Ascending aorta (tissue), 2 donors: Measurements from ENCODE around the gene TCEA2. TPM values are rescaled to one million over a fixed set of nuclear protein-coding genes. Genes with fewer than 3 reads are reported as not detected.

Source experiments
- DNase-seq, 2 donors: peaks; one replicate each; pipeline ENCODE4 v3.0.0-alpha.2; 2019; ENCODE audit warnings: low spot score in 2 of 2
- H3K27ac ChIP-seq, 2 donors: fragments of 200-600 bp; sonication (generic); one replicate each; pipeline ENCODE4 v1.5.1; 2016 to 2017; ENCODE audit warnings: mild to moderate bottlenecking in 1 of 2
- H3K27me3 ChIP-seq: fragments of 200-600 bp; sonication (generic); one replicate; pipeline ENCODE4 v1.5.1; 2017
- H3K36me3 ChIP-seq, 2 donors: fragments of 200-600 bp; sonication (generic); one replicate each; pipeline ENCODE4 v1.5.1; 2016
- H3K4me1 ChIP-seq, 2 donors: fragments of 200-600 bp; sonication (generic); one replicate each; pipeline ENCODE4 v1.5.1; 2016 to 2017; ENCODE audit warnings: mild to moderate bottlenecking in 1 of 2
- H3K4me3 ChIP-seq, 2 donors: fragments of 200-600 bp; sonication (generic); one replicate each; pipeline ENCODE4 v1.5.1; 2016 to 2017; ENCODE audit warnings: mild to moderate bottlenecking in 1 of 2
- H3K9me3 ChIP-seq, 2 donors: fragments of 200-600 bp; sonication (generic); one replicate each; pipeline ENCODE4 v1.5.1; 2016
- CTCF ChIP-seq, 3 experiments: fragments of 200-600 bp in 2 of 3; fragments of 450-650 bp in 1 of 3; sonication (generic) in 2 of 3; IDR thresholded peaks; one replicate each; pipeline ENCODE4 v1.5.1; 2016 to 2019; ENCODE audit warnings: antibody characterized with exemption in 3 of 3, mild to moderate bottlenecking in 1 of 3, moderate library complexity in 1 of 3
- intact Hi-C: fragments of 100-400 bp; cut with DNase I; formaldehyde crosslinking; loops from one replicate; pipeline ENCODE4 v1.15.1; 2023
- total RNA-seq: library from RNA; depleted of rRNA; stranded (reverse); fragments of >200 nt; gene quantifications from one replicate; pipeline ENCODE4 v1.1.0, GENCODE V29; 2016

Gene TCEA2
- total RNA-seq, 1 donor from 2014 or later: 61.4 TPM

GRCh38 chr20:64090165-64090564, 27.2 kb downstream of the TCEA2 start:
- Histone ChIP-seq H3K4me1 (no peaks in the 10 kb centered on the region), H3K4me3 (no peak overlapping the region), H3K27ac (no peak overlapping the region), H3K27me3 (no peaks in the 10 kb centered on the region), H3K9me3 (no peaks in the 10 kb centered on the region), H3K36me3 (no peaks in the 10 kb centered on the region)
- intact Hi-C loops: no loop called here
- no peak for TF ChIP-seq CTCF (IDR thresholded peaks at IDR 0.05)
- no peak for DNase-seq

- DNase-seq: no peak
- H3K27ac ChIP-seq: no peak overlapping the region
- no peaks in the 10 kb centered on the region for H3K27me3 ChIP-seq
- intact Hi-C loops: no loop called here
- no peaks in the 10 kb centered on the region for H3K4me1 ChIP-seq
- no peak for TF ChIP-seq CTCF (IDR thresholded peaks at IDR 0.05)
- H3K36me3 ChIP-seq: no peaks in the 10 kb centered on the region
- H3K4me3 ChIP-seq: no peak overlapping the region
- no peaks in the 10 kb centered on the region for H3K9me3 ChIP-seq
Measured at GRCh38 chr20:64091340-64091739, 28.3 kb downstream of the TCEA2 start.

GRCh38 chr20:64091770-64092169, 28.8 kb downstream of the TCEA2 start:
- no peaks in the 10 kb centered on the region for H3K27me3 ChIP-seq

GRCh38 chr20:64092258-64093012, 29.4 kb downstream of the TCEA2 start:
- intact Hi-C loops: no loop called here
- DNase-seq: no peak
- no peak overlapping the region for H3K4me3 ChIP-seq
- TF ChIP-seq CTCF (IDR thresholded peaks at IDR 0.05): no peak
- no peaks in the 10 kb centered on the region for H3K36me3 ChIP-seq
- no peak overlapping the region for H3K27ac ChIP-seq
- no peaks in the 10 kb centered on the region for H3K9me3 ChIP-seq
- H3K27me3 ChIP-seq: no peaks in the 10 kb centered on the region
- H3K4me1 ChIP-seq: no peaks in the 10 kb centered on the region

More at GRCh38 chr20:64091770-64092169, 28.8 kb downstream of the TCEA2 start:
- intact Hi-C loops: no loop called here
- H3K36me3 ChIP-seq: no peaks in the 10 kb centered on the region
- no peak for TF ChIP-seq CTCF (IDR thresholded peaks at IDR 0.05)
- DNase-seq: no peak
- H3K9me3 ChIP-seq: no peaks in the 10 kb centered on the region
- no peaks in the 10 kb centered on the region for H3K4me1 ChIP-seq
- no peak overlapping the region for H3K4me3 ChIP-seq
- H3K27ac ChIP-seq: no peak overlapping the region

- intact Hi-C loops: no loop called here
- Histone ChIP-seq H3K4me3 (no peak overlapping the region), H3K27ac (no peak overlapping the region), H3K36me3 (no peaks in the 10 kb centered on the region), H3K27me3 (no peaks in the 10 kb centered on the region), H3K9me3 (no peaks in the 10 kb centered on the region), H3K4me1 (no peaks in the 10 kb centered on the region)
- no peak for TF ChIP-seq CTCF (IDR thresholded peaks at IDR 0.05)
- DNase-seq: no peak
Measured at GRCh38 chr20:64093013-64093503, 30.1 kb downstream of the TCEA2 start.
